SK-N-DZ (cell line): ENCODE measurements around the gene SCYGR3. TPM values are rescaled to one million over a fixed set of nuclear protein-coding genes. Genes with fewer than 3 reads are reported as not detected.
A peak's percentile ranks its signal among the peaks of the same experiment; 100 is the strongest.

Source experiments
- DNase-seq: peaks from one replicate; pipeline ENCODE4 v3.0.0-alpha.2; 2015; ENCODE audit warnings: low spot score
- polyA plus RNA-seq, 2 experiments: library from polyadenylated mRNA; depleted of rRNA; stranded (reverse); fragments of >200 nt; gene quantifications; 2 replicates each; pipeline ENCODE4 v1.2.3, GENCODE V29; 2014

Gene SCYGR3, protein sequence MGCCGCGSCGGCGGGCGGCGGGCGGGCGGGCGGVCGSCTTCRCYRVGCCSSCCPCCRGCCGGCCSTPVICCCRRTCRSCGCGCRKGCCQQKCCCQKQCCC
- not detected in 2 replicates for polyA plus RNA-seq (2014; cell fraction: cytosol; rRNA removed)
- not detected in 2 replicates for polyA plus RNA-seq (2014; cell fraction: nucleus; rRNA removed)

DNA sequence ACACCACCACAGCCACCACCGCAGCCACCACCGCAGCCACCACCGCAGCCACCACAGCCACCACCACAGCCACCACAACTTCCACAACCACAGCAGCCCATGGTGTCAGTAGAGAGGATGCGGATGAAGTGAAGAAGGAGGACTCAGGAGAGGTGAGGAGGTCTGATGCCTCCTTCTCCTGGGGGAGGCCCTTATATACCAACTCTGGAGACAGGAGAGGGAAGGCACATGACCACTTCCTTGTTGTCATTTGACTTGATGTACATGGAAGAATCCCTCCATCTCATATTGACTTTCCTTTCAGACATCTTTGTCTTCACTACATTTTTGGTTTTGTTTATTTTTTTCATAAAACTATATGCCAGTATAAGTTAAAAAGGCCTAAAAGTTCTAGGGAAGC is at the start of gene SCYGR3:
SCYGR3 (minus strand) TSS at position 101 of the 400 bp plus-strand sequence; CDS start at position 101, 0 bp downstream.
- DNase-seq = no peak

DNA sequence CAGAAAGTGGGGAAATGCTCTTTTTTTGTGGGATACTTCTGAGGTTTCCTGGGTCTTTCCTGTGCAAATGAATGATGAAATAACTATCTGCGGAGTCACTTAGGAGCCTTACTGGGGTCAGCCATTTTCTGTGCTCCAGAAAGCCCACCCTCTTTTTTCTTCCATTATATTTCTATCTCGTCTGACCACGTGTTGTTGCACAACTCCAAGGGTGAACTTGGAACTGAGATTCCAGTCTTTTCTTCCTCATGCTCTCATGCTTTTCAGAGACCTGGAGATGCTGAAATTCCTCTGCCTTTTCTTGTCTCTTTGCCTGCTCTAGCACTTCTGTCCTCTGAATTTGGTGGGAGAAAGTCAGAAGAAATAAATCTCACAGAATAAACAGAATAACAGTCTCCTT is 47.2 kb upstream of the SCYGR3 start:
- DNase-seq = no peak

DNA sequence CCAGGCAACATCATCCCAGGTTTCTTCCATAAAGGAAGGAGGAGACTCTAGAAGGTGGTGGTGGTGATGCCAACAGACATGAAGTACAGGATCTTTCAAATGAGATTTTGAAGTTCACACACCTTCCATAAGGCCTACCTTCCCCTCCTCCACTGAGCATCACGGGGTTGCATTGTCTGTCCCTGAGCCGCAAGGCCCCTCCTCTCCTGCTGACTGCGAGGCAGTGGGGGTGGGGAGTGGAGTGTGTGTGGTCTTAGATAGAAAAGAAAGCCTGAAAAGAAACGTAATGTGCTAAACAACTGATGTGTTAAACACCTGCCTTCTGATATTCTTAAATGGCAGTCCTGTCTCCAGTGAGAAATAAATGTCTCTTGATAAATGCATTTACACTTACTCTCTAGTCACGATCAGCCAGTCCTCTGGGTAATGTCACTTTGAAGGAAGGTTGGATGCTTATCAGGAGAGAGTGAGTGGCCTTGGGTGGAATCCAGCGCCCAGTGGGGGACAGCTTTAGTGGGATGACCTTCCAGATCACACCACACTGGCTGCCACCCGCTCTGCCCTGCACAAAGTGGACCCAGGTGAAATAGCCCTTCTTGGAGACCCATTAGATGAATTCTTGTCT is 46.5 kb upstream of the SCYGR3 start:
- DNase-seq = peak; percentile 87

DNA sequence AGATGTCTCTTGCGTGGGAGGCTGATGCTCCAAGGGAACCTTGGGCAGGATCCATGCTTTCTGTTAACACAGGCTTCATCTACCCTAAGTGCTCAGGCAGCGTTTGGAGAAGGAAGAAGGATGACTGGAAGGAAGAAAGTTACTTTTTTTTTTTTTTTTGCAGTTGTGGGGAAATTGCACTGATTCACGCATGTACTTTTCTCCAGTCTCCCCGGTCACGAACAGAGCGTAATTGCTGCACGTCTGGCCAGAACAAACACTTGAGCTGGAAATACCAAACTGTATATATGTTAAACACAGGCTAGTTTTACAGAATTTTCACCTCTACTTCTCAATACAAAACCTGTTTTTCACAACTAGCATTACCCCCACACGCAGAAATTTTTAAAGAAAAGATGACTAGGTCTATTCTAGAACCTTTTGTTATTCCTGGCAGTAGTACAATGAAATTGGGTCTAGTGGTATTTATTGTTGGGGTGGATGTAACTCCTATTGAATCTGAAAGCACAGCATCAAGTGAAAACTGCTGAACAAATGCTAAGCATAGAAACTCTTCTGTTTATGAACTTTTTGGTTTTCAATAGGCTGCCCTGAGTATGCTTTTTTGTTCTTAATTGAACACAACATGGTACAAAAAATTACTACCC is 42.7 kb upstream of the SCYGR3 start:
- no peak for DNase-seq

DNA sequence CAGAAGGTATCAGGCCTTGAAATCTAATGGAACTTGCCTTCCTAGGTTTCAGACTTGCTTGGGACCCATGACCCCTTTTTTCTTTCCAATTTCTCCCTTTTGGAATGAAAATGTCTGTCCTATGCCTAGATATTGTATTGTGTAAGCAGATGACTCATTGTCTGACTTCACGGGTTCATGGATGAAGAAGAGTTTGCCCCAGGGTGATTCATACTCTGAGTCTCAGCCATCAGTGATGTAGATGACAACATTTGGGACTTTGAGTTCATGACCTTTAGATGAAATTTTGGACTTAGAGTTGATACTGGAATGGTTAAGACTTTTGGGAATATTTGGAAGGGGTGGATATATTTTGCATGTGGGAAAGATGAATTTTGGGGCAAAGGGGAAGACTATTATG is 40.8 kb upstream of the SCYGR3 start:
- no peak for DNase-seq

DNA sequence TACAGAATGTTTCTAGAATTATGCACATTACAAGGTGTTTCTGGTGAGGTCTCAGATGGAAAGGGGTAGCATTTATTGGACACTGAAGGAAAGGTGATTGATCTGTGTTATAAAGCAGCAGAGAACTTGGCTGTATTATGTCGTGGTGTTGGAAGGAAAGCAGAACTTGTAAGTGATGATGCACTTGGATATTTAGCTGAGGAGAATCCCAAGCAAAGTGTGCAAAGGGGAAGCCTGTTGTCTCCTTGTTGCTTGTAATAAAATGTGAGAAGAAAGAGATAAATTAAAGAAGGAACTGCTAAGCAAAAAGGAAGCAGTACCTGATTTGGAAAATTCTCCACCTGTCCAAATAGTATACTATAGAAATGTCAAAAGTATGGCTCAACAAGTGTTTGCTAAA is 39.8 kb upstream of the SCYGR3 start:
- DNase-seq = no peak

DNA sequence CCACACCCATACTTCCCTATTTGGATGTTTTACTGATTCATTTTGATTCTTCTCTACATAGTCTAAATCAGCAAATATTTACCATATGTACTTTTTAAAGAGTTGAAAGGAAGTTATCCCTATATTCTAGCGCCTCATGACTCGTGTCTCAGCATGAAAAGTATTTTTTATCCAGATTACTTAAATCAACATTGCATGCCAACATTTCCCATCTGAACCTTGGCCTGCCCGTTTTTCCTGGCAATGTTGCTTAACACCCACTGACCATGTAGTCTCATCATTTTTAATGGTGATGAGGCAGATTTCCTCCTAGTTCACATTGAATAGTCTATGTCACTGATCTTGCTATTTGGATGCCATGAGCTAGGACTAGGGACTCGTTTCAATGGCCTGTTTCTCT is 38.8 kb upstream of the SCYGR3 start:
- DNase-seq = no peak

DNA sequence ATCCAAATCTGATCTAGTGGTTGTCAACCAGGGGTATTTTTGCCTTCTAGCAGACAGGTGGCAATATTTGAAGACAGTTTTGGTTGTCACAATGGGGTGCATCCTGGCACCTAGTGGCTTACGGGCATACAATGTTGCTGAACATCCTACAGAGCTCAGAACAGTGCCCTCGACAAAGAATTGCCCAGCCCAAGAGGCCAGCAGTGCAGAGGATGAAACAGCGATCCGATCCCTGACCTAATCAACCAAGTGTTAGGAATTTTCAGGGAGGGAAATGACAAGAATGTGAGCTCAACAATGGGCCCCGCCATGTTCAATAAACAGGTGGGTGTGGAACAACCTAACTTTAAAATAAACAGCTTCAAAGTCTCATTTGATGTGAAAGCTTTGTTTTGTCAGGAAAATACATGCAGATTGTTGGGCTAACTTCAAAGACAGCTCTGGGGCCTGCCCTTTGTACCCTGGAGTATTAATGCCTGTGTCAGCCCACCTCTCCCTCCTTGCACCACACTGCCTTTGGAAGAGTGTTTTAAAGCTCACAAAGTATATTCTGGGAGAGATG is 29.4 kb upstream of the SCYGR3 start:
- DNase-seq = no peak

DNA sequence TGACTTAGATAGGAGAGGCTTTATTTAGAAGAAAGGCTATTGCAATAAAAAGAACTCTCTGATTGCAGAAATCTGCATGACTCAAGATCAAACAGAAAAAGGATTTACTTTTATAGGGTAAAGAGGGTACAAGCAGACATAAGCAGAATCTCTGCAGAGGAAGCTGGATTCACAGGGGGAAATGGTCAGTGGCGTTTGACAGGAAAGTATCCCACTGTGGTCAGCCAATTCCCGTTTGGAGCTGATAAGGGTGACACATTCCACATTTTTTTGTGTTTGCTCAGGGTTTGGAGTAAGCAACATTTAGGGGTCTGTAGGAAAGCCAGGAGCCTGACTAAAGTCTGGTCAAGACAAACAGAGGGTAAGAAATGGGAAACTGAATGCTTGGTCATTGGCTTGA is 28.0 kb upstream of the SCYGR3 start:
- DNase-seq = no peak

DNA sequence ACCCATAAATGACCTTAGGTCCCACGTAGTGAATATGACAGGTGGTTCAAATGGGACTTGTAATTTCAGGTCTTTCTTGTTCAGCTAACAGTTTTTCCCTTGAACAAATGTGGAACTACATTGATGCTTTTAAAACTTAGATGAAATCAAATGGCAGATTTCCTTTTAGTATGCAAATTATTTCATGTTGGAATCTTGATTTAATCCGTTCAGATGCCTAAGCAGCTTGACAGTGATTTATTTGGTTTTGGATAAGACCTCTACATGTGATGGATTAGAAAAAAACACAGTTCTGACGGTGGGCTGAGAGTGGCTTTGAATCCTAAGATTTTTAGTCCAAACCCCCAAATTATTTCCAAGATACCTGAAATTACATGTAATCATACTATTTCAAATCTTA is 19.6 kb upstream of the SCYGR3 start:
- DNase-seq = no peak

DNA sequence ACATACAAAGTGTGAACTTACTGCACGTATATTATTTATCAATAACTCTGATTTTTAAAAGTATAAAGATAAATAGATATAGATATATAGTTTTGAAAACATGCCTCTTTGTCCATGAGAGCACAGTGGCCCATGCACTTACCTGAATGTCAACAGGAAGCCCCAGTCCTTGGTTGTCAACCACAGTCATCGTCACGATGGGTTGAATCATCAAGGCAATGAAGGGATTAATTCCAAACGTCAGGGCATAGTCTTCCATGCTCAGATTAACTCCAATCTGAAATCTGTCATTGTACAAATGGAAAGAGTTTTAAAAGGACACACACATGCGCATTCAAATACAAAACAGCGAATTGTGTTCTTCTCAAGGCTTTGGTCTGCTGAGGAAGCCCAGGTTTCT is 18.2 kb upstream of the SCYGR3 start:
- DNase-seq = no peak

DNA sequence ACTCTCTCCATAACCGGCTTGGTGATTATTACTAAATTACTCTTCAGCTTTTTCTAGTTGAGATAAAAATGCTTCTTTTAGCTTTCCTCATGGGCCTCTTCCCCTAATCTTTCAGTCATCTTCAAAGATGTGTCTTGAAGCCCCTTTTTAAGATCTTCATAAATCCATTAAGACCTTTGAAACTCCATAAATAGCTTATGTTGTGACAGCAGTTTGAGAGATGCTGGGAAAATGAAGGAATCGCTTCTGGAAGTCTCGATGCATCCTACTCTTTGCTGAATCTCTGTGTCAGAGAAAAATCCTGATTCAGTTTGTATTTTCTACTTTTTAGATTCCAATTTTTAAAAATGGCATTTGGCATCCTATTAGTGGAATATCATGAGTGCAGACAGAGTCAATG is 15.7 kb upstream of the SCYGR3 start:
- DNase-seq = peak; percentile 7

DNA sequence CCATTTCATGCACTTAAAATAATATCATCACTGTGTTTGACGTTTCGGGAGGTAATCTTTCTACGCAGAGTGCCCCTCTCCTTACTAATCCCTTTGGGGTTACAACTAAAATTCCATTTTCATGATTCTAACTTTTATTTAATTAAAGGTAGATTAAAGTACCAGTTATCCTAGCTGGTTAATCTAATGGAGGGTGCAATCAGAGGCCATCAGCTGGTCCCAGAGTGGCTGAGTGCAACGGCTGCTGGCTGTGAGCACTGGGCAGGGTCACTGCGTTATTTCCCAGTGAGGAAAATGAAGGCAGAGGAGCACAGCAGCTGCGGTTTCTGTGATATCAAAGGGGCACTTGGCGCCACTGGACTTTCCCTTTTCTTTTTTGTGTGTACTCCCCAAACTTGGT is 14.8 kb upstream of the SCYGR3 start:
- peak; percentile 73 for DNase-seq

DNA sequence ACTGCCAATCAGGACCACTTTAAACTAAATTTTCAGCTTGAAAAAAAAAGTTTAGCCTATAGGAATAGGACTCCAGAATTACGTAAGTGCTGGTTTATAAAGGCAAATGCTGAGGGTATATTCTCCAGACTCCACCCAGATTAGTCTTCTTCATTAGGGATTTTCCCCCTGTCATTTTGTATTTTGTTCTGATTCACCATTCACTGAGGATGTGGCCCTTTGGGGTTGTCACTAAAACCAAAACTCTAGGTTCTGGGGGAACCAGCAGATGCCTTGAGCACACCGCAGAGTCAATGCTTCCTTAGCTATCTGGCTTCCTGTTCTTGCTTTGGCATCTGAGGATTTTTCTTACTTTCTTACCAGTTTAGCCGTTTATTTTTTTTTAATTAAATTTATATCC is 13.1 kb upstream of the SCYGR3 start:
- DNase-seq = no peak

DNA sequence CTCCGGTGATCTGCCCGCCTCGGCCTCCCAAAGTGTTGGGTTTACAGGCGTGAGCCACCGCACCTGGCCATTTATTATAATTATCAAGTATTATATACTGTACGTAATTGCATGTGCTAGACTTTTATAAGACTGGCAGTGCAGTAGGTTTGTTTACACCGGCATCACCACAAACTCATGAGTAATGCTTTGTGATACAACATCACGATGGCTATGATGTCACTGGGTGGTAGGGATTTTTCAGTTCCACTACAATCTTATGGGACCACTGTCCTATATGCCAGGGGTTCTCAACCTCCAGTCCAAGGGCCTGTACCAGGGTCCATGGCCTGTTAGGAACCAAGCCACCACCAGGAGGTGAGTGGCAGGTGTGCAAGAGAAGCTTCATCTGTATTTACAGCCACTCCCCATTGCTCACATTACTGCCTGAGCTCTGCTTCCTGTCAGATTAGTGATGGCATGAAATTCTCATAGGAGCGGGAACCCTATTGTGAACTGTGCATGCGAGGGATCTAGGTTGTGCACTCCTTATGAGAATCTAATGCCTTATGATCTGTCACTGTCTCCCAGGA is 12.0 kb upstream of the SCYGR3 start:
- DNase-seq = no peak

DNA sequence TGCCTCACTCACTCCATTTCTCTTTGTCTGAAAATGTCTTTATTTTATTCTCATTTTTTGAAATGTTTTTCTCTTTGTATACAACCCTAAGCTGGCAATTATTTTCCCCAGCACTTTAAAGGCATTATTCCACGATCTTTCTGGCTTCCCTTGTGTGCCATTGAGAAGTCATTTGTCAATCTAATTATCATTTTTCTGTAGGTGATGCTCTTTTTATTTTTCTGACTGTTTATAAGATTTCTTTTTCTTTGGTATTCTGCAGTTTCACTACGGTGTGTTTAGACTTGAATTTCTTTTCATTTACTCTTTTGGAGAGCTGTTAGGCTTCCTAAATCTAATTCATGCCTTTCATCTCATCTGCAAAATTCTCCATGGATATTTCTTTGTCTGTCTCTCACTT is 10.8 kb upstream of the SCYGR3 start:
- no peak for DNase-seq

DNA sequence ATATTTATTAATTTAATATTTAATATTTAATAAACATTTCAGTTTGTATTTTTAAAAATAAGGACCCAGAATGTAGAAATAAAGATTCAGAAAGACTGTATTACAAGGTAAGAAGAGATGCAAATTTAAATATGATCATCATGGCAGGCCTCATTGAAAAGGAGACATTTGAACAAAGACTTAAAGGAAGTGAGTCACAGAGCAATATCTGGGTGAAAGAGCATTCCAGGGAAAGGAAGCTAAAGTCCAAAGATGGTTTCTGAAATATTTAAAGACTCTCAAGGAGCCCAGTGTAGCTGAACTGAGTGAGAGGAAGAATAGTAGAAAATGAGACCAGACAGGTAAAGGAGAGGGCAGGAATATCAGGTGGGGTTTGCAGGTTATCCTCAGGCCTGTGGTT is 8.6 kb upstream of the SCYGR3 start:
- DNase-seq = no peak

DNA sequence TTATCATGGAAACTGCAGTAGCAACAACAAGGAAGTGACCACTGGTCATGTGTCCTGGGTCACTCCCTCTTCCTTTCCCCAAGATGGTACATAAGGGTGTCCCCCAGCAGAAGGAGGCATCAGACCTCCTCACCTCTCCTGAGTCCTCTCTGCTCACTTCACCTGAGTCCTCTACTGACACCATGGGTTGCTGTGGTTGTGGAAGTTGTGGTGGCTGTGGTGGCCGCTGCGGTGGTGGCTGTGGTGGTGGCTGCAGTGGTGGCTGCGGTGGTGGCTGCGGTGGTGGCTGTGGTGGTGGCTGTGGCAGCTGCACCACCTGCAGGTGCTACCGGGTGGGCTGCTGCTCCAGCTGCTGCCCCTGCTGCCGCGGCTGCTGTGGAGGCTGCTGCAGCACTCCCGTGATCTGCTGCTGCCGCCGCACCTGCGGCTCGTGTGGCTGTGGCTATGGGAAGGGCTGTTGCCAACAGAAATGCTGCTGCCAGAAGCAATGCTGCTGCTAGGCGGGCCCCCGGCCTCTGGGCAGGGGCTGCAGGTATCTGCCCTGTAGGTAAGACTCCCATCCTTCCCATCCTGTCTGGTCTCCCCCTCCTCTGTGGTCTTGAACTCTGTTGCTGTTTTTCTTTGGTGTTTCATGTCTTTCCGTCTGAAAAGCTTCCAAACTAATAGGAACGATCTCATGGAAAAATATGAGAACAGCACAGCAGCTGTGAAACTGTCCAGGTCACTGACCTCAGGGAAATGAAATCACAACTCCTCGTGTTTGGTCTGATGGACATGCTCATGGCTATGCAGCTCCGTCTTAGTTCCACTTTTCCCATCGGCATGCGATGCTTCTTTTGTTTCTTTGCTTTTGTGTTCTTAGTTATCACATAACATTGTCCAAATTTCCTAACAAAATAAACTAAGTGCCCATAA is 2.9 kb upstream of the SCYGR3 start, which contains the start of gene SCYGR4:
SCYGR4 (plus strand) TSS at position 183 of the 915 bp plus-strand sequence; CDS start at position 183, 0 bp downstream.
- DNase-seq = peak; percentile 15

DNA sequence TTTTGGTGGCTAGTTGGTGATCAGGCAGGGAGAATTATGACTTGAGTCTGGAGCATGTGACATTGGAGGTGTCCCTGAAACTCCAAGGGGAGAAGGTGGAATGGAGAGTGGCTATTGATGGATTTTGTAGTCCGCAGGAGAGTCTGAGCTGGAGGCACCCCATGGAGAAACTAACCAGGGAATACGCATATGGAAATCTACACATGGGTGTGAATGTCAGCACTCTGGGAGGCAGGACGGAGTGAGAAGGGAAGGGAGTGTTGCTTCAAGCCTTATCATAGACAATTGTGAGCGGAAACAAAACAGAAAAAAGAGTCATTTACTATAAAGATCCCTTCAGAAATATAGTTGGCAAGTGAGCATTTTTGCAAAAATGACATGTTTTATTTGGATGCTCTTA is 2.0 kb upstream of the SCYGR3 start:
- no peak for DNase-seq

DNA sequence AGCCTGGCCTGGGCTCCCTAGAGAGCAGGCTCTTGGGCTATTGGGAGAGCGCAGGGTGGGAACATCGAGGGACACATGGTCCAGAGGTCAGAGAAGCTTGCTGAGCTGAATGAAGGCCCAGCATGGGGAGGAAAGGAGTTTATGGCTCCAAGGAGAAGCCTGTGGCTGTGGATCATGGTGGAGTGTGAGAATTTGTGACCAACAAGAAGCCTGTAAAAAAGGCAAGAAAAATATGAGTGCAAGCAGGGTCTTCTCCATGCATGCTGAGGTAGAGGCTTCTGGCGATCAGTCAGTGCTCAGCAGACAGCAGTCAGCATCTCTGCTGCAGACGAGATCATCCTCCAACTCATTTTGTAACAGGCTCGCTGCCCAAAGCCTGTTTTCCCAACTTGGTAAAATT is 1.3 kb upstream of the SCYGR3 start:
- DNase-seq = no peak

DNA sequence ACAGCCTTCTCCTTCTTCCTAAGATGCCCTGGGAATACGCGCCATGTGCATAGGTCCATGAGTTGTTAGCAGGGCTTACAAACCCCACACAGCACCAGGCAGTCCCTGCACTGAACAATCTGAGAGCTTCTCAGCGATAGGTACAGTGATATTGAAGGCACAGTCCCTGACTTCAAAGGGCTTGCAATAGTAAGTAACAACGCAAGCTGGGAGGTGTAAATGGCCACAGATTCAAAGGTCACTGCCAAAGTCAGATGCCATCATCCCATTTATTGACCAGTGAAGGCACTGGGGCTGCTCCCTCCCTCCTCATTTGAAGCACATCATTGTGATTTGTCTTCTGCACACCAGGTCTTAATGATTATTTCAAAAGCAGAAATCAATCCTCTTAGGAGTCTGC is 541 bp upstream of the SCYGR3 start:
- DNase-seq = no peak
